SK-N-SH (cell line): ENCODE results near the gene IDUA. TPM values are rescaled to one million over a fixed set of nuclear protein-coding genes. Genes with fewer than 3 reads are reported as not detected.

Experiments used
- CTCF ChIA-PET: fragments of 300-600, 350-600 bp; formaldehyde crosslinking; extraction: SDS; loops from one replicate; lab custom pipeline; 2021; lab: Yijun Ruan, JAX
- POLR2A ChIA-PET: fragments of 350-600 bp; sonication (Branson Sonifier 250); formaldehyde crosslinking; extraction: SDS; loops from one replicate; lab custom pipeline; 2020; ENCODE audit warnings: antibody characterized with exemption, inconsistent platforms; lab: Yijun Ruan, JAX
- DNase-seq: peaks from one replicate; pipeline ENCODE4 v3.0.0; 2012
- H2AFZ ChIP-seq: fragments of 200-600 bp; sonication (generic); 2 replicates; pipeline ENCODE4 v1.8.1; 2016; ENCODE audit warnings: antibody characterized with exemption, mild to moderate bottlenecking, low read depth
- H3F3A ChIP-seq: fragments of 200-600 bp; sonication (generic); replicated peaks from 2 replicates; pipeline ENCODE3; 2016; ENCODE audit warnings: antibody characterized with exemption, mild to moderate bottlenecking; ENCODE audit not compliant: insufficient read depth
- H3K27ac ChIP-seq, 2 experiments: fragments of 200-500 bp in 1 of 2; fragments of 200-600 bp in 1 of 2; sonication (Bioruptor generic) in 1 of 2; sonication (generic), shearing (Covaris generic) in 1 of 2; 2 replicates each; pipeline versions ENCODE4 v1.5.1 to v1.6.1; 2014 to 2016; ENCODE audit warnings: low read depth in 2 of 2, inconsistent platforms in 1 of 2, low read length in 1 of 2, mild to moderate bottlenecking in 1 of 2, mixed read lengths in 1 of 2
- H3K27me3 ChIP-seq: fragments of 200-600 bp; sonication (generic), shearing (Covaris generic); 2 replicates; pipeline ENCODE4 v1.6.1; 2016; ENCODE audit warnings: mixed run types; ENCODE audit not compliant: insufficient read depth
- H3K36me3 ChIP-seq, 2 experiments: fragments of 200-500 bp in 1 of 2; fragments of 200-600 bp in 1 of 2; sonication (Bioruptor generic) in 1 of 2; sonication (generic) in 1 of 2; replicated peaks in 1 of 2; 2 replicates each; pipeline versions ENCODE3 to v1.5.1; 2014 to 2016; ENCODE audit warnings: low read length in 1 of 2, mild to moderate bottlenecking in 1 of 2; ENCODE audit not compliant: insufficient read depth in 2 of 2, control insufficient read depth in 1 of 2
- H3K4me1 ChIP-seq, 2 experiments: fragments of 200-500 bp in 1 of 2; fragments of 200-600 bp in 1 of 2; sonication (Bioruptor generic) in 1 of 2; sonication (generic), shearing (Covaris generic) in 1 of 2; 2 replicates each; pipeline versions ENCODE4 v1.5.1 to v1.6.1; 2014 to 2016; ENCODE audit warnings: low read depth in 1 of 2, low read length in 1 of 2, mixed run types in 1 of 2; ENCODE audit not compliant: insufficient read depth in 2 of 2, control insufficient read depth in 1 of 2
- H3K4me2 ChIP-seq: fragments of 200-600 bp; sonication (generic), shearing (Covaris generic); 2 replicates; pipeline ENCODE4 v1.6.1; 2017; ENCODE audit warnings: mixed run types
- H3K4me3 ChIP-seq, 2 experiments: fragments of 200-500 bp in 1 of 2; fragments of 200-600 bp in 1 of 2; sonication (Bioruptor generic) in 1 of 2; sonication (generic), shearing (Covaris generic) in 1 of 2; 2 replicates each; pipeline versions ENCODE4 v1.5.1 to v1.8.1; 2014 to 2016; ENCODE audit warnings: low read depth in 2 of 2, inconsistent platforms in 1 of 2, low read length in 1 of 2, mild to moderate bottlenecking in 1 of 2, mixed read lengths in 1 of 2, moderate library complexity in 1 of 2
- H3K79me2 ChIP-seq: fragments of 200-600 bp; sonication (generic); 2 replicates; pipeline ENCODE4 v1.8.1; 2017; ENCODE audit warnings: mild to moderate bottlenecking; ENCODE audit not compliant: insufficient read depth
- H3K9ac ChIP-seq: fragments of 200-600 bp; sonication (generic); 2 replicates; pipeline ENCODE4 v1.6.1; 2017; ENCODE audit warnings: mixed run types
- H3K9me2 ChIP-seq: fragments of 200-600 bp; sonication (generic); 2 replicates; pipeline ENCODE4 v1.6.1; 2017; ENCODE audit warnings: mixed run types
- H3K9me3 ChIP-seq: fragments of 200-600 bp; sonication (generic); 2 replicates; pipeline ENCODE4 v1.6.1; 2017; ENCODE audit warnings: mixed run types, mild to moderate bottlenecking, moderate library complexity
- H4K20me1 ChIP-seq: fragments of 200-600 bp; sonication (generic); 2 replicates; pipeline ENCODE4 v1.6.1; 2017; ENCODE audit warnings: mild to moderate bottlenecking, mixed run types; ENCODE audit not compliant: insufficient read depth
- ELF1 ChIP-seq: IDR thresholded peaks from 2 replicates; pipeline ENCODE4 v1.4.0; 2012
- EP300 ChIP-seq, 2 experiments: IDR thresholded peaks; 2 replicates each; pipeline versions ENCODE4 v1.4.0 to v1.6.1; 2012; ENCODE audit warnings: borderline replicate concordance in 1 of 2, low read depth in 1 of 2, low read length in 1 of 2
- GABPA ChIP-seq: IDR thresholded peaks from 2 replicates; pipeline ENCODE4 v1.4.0; 2012; ENCODE audit warnings: low read depth, mild to moderate bottlenecking
- GATA2 ChIP-seq: sonication (generic); formaldehyde crosslinking; IDR thresholded peaks from 2 replicates; pipeline ENCODE4 v1.5.0; 2020; ENCODE audit warnings: mild to moderate bottlenecking, missing genetic modification reagents
- MEF2A ChIP-seq: IDR thresholded peaks from 2 replicates; pipeline ENCODE4 v1.4.0; 2012; ENCODE audit warnings: low read depth, borderline replicate concordance
- RFX5 ChIP-seq: IDR thresholded peaks from 2 replicates; pipeline ENCODE4 v1.6.1; 2012; ENCODE audit warnings: mild to moderate bottlenecking, improper control_type of control experiment, low read length
- TAF1 ChIP-seq: IDR thresholded peaks from 2 replicates; pipeline ENCODE4 v1.6.1; 2012; ENCODE audit warnings: low read depth, mild to moderate bottlenecking, low read length, moderate library complexity, borderline replicate concordance
- TCF12 ChIP-seq: IDR thresholded peaks from 2 replicates; pipeline ENCODE4 v1.4.0; 2012
- TEAD4 ChIP-seq: IDR thresholded peaks from 2 replicates; pipeline ENCODE4 v1.4.0; 2012; ENCODE audit warnings: mild to moderate bottlenecking, borderline replicate concordance; ENCODE audit not compliant: insufficient read depth
- USF1 ChIP-seq: IDR thresholded peaks from 2 replicates; pipeline ENCODE4 v1.4.0; 2012; ENCODE audit warnings: low read depth, borderline replicate concordance
- YY1 ChIP-seq: IDR thresholded peaks from 2 replicates; pipeline ENCODE4 v1.4.0; 2012; ENCODE audit warnings: low read depth, mild to moderate bottlenecking
- WGBS: methylation state at CpG from one replicate; pipeline ENCODE4 v1.1.6; 2017; ENCODE audit warnings: low lambda C conversion rate; 5-methylcytosine and 5-hydroxymethylcytosine counted together
- polyA plus RNA-seq, 3 experiments: library from polyadenylated mRNA; depleted of rRNA; stranded (reverse); fragments of >200 nt; gene quantifications; 2 replicates each; pipeline ENCODE4 v1.2.3, GENCODE V29; 2012
- TF ChIP-seq, protein P1 (sequence below): fragments of 200-600 bp; sonication (generic); IDR thresholded peaks from 2 replicates; pipeline ENCODE4 v1.6.1; 2017; ENCODE audit warnings: antibody characterized with exemption, mild to moderate bottlenecking, moderate library complexity
- TF ChIP-seq, protein P2 (sequence below): IDR thresholded peaks from 2 replicates; pipeline ENCODE4 v1.4.0; 2012; ENCODE audit warnings: low read depth
- TF ChIP-seq, protein P3 (sequence below): IDR thresholded peaks from 2 replicates; pipeline ENCODE4 v1.6.1; 2012; ENCODE audit warnings: mild to moderate bottlenecking, low read depth, low read length, moderate library complexity
- TF ChIP-seq, protein P4 (sequence below): fragments of 150-350 bp; IDR thresholded peaks from 2 replicates; pipeline ENCODE4 v1.6.1; 2016; ENCODE audit warnings: mild to moderate bottlenecking, low read depth, low read length

IDUA gene
- polyA plus RNA-seq, 1 of the 3 experiments (the other 2 are of a cell fraction) = 24.4 TPM

- ChIA-PET CTCF (no interaction called here), POLR2A (no interaction called here)
- no peaks in the 10 kb centered on the region for H4K20me1 ChIP-seq
- no peak overlapping the region for H3K4me2 ChIP-seq
- H3K27me3 ChIP-seq = no peaks in the 10 kb centered on the region
- H3K9me3 ChIP-seq = no peaks in the 10 kb centered on the region
- no peaks in the 10 kb centered on the region for H3K36me3 ChIP-seq
- WGBS = 83% methylated on average over 20 of the region's 20 CpGs
- DNase-seq = no peak
- H2AFZ ChIP-seq = no peak overlapping the region
- no peaks in the 10 kb centered on the region for H3F3A ChIP-seq
- no peak overlapping the region for H3K9ac ChIP-seq
- H3K4me3 ChIP-seq = no peak overlapping the region
- TF ChIP-seq TCF12 (no peak), GABPA (no peak), GATA2 (no peak), YY1 (no peak), TEAD4 (no peak), EP300 (IDR thresholded peaks at IDR 0.05; ENCODE audit: borderline replicate concordance in 1 of 2, low read depth in 1 of 2, low read length in 1 of 2) (no peak)
- TF ChIP-seq, protein P1, sequence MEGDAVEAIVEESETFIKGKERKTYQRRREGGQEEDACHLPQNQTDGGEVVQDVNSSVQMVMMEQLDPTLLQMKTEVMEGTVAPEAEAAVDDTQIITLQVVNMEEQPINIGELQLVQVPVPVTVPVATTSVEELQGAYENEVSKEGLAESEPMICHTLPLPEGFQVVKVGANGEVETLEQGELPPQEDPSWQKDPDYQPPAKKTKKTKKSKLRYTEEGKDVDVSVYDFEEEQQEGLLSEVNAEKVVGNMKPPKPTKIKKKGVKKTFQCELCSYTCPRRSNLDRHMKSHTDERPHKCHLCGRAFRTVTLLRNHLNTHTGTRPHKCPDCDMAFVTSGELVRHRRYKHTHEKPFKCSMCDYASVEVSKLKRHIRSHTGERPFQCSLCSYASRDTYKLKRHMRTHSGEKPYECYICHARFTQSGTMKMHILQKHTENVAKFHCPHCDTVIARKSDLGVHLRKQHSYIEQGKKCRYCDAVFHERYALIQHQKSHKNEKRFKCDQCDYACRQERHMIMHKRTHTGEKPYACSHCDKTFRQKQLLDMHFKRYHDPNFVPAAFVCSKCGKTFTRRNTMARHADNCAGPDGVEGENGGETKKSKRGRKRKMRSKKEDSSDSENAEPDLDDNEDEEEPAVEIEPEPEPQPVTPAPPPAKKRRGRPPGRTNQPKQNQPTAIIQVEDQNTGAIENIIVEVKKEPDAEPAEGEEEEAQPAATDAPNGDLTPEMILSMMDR = no peak
- TF ChIP-seq, protein P2, sequence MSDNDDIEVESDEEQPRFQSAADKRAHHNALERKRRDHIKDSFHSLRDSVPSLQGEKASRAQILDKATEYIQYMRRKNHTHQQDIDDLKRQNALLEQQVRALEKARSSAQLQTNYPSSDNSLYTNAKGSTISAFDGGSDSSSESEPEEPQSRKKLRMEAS = no peak
- TF ChIP-seq, protein P3, sequence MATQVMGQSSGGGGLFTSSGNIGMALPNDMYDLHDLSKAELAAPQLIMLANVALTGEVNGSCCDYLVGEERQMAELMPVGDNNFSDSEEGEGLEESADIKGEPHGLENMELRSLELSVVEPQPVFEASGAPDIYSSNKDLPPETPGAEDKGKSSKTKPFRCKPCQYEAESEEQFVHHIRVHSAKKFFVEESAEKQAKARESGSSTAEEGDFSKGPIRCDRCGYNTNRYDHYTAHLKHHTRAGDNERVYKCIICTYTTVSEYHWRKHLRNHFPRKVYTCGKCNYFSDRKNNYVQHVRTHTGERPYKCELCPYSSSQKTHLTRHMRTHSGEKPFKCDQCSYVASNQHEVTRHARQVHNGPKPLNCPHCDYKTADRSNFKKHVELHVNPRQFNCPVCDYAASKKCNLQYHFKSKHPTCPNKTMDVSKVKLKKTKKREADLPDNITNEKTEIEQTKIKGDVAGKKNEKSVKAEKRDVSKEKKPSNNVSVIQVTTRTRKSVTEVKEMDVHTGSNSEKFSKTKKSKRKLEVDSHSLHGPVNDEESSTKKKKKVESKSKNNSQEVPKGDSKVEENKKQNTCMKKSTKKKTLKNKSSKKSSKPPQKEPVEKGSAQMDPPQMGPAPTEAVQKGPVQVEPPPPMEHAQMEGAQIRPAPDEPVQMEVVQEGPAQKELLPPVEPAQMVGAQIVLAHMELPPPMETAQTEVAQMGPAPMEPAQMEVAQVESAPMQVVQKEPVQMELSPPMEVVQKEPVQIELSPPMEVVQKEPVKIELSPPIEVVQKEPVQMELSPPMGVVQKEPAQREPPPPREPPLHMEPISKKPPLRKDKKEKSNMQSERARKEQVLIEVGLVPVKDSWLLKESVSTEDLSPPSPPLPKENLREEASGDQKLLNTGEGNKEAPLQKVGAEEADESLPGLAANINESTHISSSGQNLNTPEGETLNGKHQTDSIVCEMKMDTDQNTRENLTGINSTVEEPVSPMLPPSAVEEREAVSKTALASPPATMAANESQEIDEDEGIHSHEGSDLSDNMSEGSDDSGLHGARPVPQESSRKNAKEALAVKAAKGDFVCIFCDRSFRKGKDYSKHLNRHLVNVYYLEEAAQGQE = no peak
- H3K9me2 ChIP-seq = no peaks in the 10 kb centered on the region
- H3K79me2 ChIP-seq = no peaks in the 10 kb centered on the region; the same call in 1 of the 2 replicates
- H3K4me1 ChIP-seq = peaks cover 0 to 4% of the 10 kb centered on the region in 2 experiments; a peak in 1 of 4 replicates
- H3K27ac ChIP-seq = no peak overlapping the region
Measured at GRCh38 chr4:978957-979701, 7.7 kb upstream of the IDUA start.

DNA sequence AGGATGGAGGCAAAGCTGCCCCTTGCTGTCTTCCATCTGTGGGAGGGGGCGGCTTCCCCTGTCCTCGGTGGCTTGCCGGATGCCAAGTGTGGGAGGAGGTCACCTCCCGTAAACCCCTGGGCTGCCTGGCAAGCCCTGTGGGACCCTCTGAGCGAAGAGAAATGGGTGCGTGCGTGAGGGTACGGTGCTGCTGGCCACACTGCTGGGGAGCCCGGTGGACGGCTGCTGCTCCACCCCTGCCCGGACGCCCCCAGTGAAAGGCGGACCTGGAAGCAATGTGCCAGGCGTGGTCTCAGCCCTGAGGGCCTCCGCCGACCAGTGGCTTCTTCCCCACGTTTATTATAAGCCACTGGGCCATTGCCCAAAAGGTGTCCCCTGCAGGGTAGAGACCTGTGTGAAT, 4.6 kb upstream of the IDUA start:
- ChIA-PET POLR2A (no interaction called here), CTCF (no interaction called here)
- H3K36me3 ChIP-seq = no peaks in the 10 kb centered on the region
- TF ChIP-seq MEF2A (no peak), GATA2 (no peak), USF1 (no peak), ELF1 (no peak), RFX5 (no peak), TAF1 (no peak), EP300 (IDR thresholded peaks at IDR 0.05; ENCODE audit: borderline replicate concordance in 1 of 2, low read depth in 1 of 2, low read length in 1 of 2) (no peak)
- TF ChIP-seq, protein P1 = no peak
- TF ChIP-seq, protein P4, sequence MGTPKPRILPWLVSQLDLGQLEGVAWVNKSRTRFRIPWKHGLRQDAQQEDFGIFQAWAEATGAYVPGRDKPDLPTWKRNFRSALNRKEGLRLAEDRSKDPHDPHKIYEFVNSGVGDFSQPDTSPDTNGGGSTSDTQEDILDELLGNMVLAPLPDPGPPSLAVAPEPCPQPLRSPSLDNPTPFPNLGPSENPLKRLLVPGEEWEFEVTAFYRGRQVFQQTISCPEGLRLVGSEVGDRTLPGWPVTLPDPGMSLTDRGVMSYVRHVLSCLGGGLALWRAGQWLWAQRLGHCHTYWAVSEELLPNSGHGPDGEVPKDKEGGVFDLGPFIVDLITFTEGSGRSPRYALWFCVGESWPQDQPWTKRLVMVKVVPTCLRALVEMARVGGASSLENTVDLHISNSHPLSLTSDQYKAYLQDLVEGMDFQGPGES = no peak
- TF ChIP-seq, protein P2 = no peak
- TF ChIP-seq, all 33 proteins: peak for 0
- no peaks in the 10 kb centered on the region; the same call in 1 of the 2 replicates for H3K79me2 ChIP-seq
- WGBS = no CpG with 5 or more reads among the region's 17 CpGs
- no peak overlapping the region for H3K4me2 ChIP-seq
- no peak overlapping the region for H3K27ac ChIP-seq
- peaks cover 6 to 10% of the 10 kb centered on the region in 2 experiments; a peak in 2 of 4 replicates for H3K4me1 ChIP-seq
- DNase-seq = no peak
- no peak overlapping the region for H3K4me3 ChIP-seq
- no peaks in the 10 kb centered on the region for H3K27me3 ChIP-seq
- H3K9me3 ChIP-seq = no peaks in the 10 kb centered on the region
- no peaks in the 10 kb centered on the region for H4K20me1 ChIP-seq
- no peaks in the 10 kb centered on the region for H3F3A ChIP-seq
- H3K9me2 ChIP-seq = no peaks in the 10 kb centered on the region
- no peak overlapping the region for H2AFZ ChIP-seq
- no peak overlapping the region for H3K9ac ChIP-seq
